HTR-8/SVneo (cell line): ENCODE results near the gene RNASE3.
"Not testable (repeated sequence)": the region's sequence is repeated elsewhere in the genome, so short reads cannot be mapped to it uniquely, and the experiment has no call there.

Source experiments
- DNase-seq: peaks from one replicate; pipeline ENCODE4 v3.0.0; 2011; ENCODE audit warnings: low spot score, mixed read lengths; ENCODE audit not compliant: insufficient read length
- FAIRE-seq: peaks from 2 replicates; lab custom pipeline; 2011; peaks lifted over from hg19 to GRCh38; lab: Jason Lieb, UNC

Gene RNASE3

DNA sequence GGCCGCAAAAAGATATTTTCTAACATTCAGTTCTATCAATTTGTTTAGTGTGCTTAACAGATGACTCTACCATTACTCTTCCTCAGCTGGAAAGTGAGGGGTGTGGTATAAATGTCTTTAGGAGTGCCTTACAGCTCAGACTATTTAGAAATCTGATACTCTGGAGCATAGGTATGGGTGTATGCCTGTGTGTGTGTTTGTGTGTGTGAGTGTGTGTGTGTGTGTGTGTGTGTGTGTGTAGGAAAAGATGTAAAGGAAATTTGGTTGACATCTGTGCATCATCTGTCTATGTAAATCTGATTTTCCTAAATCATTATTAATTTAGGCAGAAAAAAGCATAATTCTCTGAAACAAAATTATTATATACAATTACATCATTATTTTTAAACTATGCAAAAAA is 16.0 kb downstream of the RNASE3 start:
- FAIRE-seq (no peak), DNase-seq (no peak)

DNA sequence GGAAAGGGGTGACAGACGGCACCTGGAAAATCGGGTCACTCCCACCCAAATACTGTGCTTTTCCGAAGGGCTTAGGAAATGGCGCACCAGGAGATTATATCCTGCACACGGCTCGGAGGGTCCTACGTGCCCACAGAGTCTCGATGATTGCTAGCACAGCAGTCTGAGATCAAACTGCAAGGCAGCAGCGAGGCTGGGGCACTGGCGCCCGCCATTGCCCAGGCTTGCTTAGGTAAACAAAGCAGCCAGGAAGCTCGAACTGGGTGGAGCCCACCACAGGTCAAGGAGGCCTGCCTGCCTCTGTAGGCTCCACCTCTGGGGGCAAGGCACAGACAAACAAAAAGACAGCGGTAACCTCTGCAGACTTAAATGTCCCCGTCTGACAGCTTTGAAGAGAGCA is 19.6 kb downstream of the RNASE3 start:
- not testable (repeated sequence) for FAIRE-seq, DNase-seq

DNA sequence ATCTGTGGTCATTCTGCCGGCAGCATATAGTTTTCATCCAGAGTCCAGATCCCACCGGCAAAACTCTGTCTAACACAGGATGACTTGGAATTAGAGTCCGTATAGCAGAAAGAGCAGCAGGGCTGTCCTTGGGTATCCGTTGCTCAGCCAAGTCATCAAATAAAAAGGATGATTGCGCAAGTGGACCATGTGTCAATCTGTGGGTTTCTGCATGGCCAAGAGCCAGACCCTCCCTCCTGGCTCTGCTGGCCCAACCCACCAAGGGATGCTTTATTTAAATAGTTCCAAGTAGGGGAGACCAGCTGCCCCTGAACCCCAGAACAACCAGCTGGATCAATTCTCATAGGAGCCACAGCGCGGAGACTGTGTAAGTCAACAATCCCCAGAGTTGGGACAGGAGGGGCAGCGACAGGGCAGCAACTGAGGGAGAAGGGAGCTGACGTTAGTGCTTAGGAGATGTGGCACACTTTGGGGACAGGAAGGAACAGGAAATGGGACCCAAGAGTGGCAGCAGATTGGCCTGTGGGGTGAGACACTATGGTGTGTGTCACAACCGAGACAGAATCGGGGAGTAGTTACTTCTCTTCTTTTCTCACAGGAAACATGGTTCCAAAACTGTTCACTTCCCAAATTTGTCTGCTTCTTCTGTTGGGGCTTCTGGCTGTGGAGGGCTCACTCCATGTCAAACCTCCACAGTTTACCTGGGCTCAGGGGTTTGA is 28.0 kb downstream of the RNASE3 start:
- DNase-seq, FAIRE-seq: not testable (repeated sequence)

- FAIRE-seq, DNase-seq: not testable (repeated sequence)
Measured at GRCh38 chr14:20923766-20924297, 32.6 kb downstream of the RNASE3 start.

DNA sequence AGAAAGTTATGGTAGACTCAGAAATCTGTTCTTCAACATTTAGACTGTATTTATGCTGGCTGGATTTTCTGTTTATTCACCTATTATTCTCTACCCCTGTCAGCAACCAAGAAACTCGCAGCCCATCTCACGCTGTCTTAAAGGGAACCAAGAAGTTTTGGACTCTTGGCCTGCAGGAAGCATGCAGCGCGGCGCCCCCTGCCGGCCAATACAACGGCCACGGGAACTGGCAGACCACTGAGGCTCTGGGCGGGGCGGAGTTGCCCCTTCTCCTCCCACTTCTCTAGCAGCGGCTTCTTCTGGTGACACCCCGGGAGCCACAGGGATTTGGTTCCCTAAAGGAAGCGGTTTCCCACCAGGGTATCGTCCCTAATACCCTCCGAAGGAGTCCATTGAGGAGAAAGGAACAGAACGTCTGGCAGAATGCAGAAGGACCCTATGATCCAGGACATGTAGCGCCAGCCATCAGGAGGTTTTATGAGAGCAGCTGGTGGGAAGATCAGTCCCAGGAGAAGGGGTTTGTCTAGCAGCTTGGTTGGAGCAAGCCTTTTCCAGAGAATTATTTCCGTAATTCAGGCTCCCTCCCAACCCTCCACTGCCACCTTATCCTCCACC is 43.1 kb downstream of the RNASE3 start:
- FAIRE-seq (no peak), DNase-seq (no peak)

DNA sequence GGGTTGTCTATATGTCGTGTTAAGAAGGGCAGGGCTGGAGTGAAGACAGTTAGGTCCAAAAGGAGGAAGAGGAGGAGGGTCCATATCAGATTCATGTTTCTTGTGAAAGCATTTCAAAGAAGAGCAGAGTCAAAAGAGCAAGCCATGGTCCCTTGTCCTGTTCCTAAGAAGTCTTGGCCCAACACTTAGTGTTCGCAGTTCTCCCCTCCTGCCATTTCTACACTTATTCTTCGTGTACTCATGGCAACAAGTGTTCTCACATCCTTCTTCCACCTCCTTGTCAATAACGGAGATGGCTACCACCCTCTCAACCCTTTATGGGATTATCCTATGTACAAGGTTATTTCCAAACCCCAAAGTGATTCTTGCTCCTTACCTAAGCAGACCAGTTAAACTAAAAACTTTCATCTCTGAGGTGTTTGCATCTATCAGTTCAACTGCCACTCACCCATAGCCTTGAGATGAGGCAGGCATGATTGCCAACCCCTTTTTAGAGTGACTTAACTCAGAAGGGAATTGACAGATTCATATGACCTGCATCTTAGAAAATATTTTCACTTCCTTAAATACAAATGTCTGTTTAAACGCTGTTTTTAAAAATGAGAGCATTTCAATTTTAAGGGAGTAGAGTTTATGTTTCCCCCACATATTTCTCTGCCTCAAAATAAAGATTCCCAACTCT is 44.3 kb downstream of the RNASE3 start:
- DNase-seq (no peak), FAIRE-seq (no peak)
